GM12878 (cell line): ENCODE data around the gene NDUFS6. TPM values are rescaled to one million over a fixed set of nuclear protein-coding genes. Genes with fewer than 3 reads are reported as not detected.

ENCODE experiments used
- ATAC-seq: fragments of 200-7000 bp; cut with Tn5 transposase; 3 replicates; pipeline ENCODE4 v1.9.1; 2020; ENCODE audit warnings: mild to moderate bottlenecking, moderate library complexity
- BruUV-seq: library from RNA; stranded (reverse); fragments of 400-500 nt; replicated peaks from 2 replicates; lab custom pipeline; 2021; lab: Mats Ljungman, UMichigan
- CTCF ChIA-PET: fragments of 300-600 bp; sonication (Branson Sonifier 250); formaldehyde crosslinking; extraction: SDS; loops from one replicate; lab custom pipeline; 2021; ENCODE audit warnings: inconsistent platforms; lab: Yijun Ruan, JAX
- POLR2A ChIA-PET: fragments of 350-600 bp; formaldehyde crosslinking; extraction: SDS; loops from one replicate; lab custom pipeline; 2021; ENCODE audit warnings: inconsistent platforms; lab: Charles Lee
- RAD21 ChIA-PET: fragments of 300-600 bp; sonication (Branson Sonifier 250); formaldehyde crosslinking; loops from one replicate; lab custom pipeline; 2023; ENCODE audit warnings: antibody characterized with exemption; ENCODE audit not compliant: unreplicated experiment; lab: Charles Lee
- SMC1A ChIA-PET: fragments of 300-600 bp; sonication (Branson Sonifier 250); formaldehyde crosslinking; loops from one replicate; lab custom pipeline; 2023; ENCODE audit not compliant: unreplicated experiment, uncharacterized antibody; lab: Charles Lee
- DNase-seq: peaks from one replicate; pipeline ENCODE4 v3.0.0-alpha.2; 2011; ENCODE audit warnings: low read depth, low spot score
- FAIRE-seq: peaks from 3 replicates; lab custom pipeline; 2011; peaks lifted over from hg19 to GRCh38; lab: Jason Lieb, UNC
- H2AFZ ChIP-seq: 2 replicates; pipeline ENCODE4 v1.6.0; 2011; ENCODE audit warnings: low read depth, low read length, control low read depth; ENCODE audit not compliant: control insufficient read depth
- H3K27ac ChIP-seq: 2 replicates; pipeline ENCODE4 v1.5.1; 2011; ENCODE audit warnings: control low read depth; ENCODE audit not compliant: control insufficient read depth, insufficient read depth
- H3K27me3 ChIP-seq, 2 experiments: replicated peaks in 1 of 2; 2 replicates each; pipeline versions ENCODE4 v1.6.0 to v1.6.1; 2011; ENCODE audit warnings: low read length in 1 of 2; ENCODE audit not compliant: control insufficient read depth in 2 of 2, insufficient read depth in 2 of 2
- H3K36me3 ChIP-seq, 2 experiments: 2 replicates each; pipeline ENCODE4 v1.5.1; 2011; ENCODE audit warnings: low read length in 1 of 2; ENCODE audit not compliant: control insufficient read depth in 2 of 2, insufficient read depth in 2 of 2
- H3K4me1 ChIP-seq: 2 replicates; pipeline ENCODE4 v1.6.1; 2011; ENCODE audit warnings: mild to moderate bottlenecking, low read length, moderate library complexity, mixed read lengths; ENCODE audit not compliant: control insufficient read depth, insufficient read depth
- H3K4me2 ChIP-seq: 2 replicates; pipeline ENCODE4 v1.6.0; 2011; ENCODE audit warnings: control low read depth; ENCODE audit not compliant: control insufficient read depth, insufficient read depth
- H3K4me3 ChIP-seq: fragments of 200-600 bp; sonication (generic); 2 replicates; pipeline ENCODE4 v1.5.1; 2016
- H3K79me2 ChIP-seq: 2 replicates; pipeline ENCODE4 v1.6.0; 2011; ENCODE audit warnings: low read length; ENCODE audit not compliant: control insufficient read depth, insufficient read depth
- H3K9ac ChIP-seq: 2 replicates; pipeline ENCODE4 v1.8.0; 2011; ENCODE audit warnings: low read length, control low read depth, mixed read lengths; ENCODE audit not compliant: control insufficient read depth, insufficient read depth
- H3K9me3 ChIP-seq: replicated peaks from 3 replicates; pipeline ENCODE4 v1.5.1; 2011; ENCODE audit warnings: mild to moderate bottlenecking, low read length; ENCODE audit not compliant: control insufficient read depth, insufficient read depth
- H4K20me1 ChIP-seq: 2 replicates; pipeline ENCODE4 v1.6.0; 2011; ENCODE audit not compliant: control insufficient read depth, insufficient read depth
- CBX3 ChIP-seq: fragments of 200-600 bp; sonication (generic); IDR thresholded peaks from 2 replicates; pipeline ENCODE4 v1.6.1; 2016; ENCODE audit warnings: low read depth, borderline replicate concordance
- HCFC1 ChIP-seq: fragments of 150-350 bp; IDR thresholded peaks from 2 replicates; pipeline ENCODE4 v1.6.1; 2014; ENCODE audit warnings: low read length
- HSF1 ChIP-seq: fragments of 150-350 bp; IDR thresholded peaks from 2 replicates; pipeline ENCODE4 v1.6.1; 2014; ENCODE audit warnings: mild to moderate bottlenecking, low read depth, low read length
- LARP7 ChIP-seq: fragments of 450-650 bp; IDR thresholded peaks from 2 replicates; pipeline ENCODE4 v1.6.1; 2017; ENCODE audit warnings: mild to moderate bottlenecking
- NKRF ChIP-seq: fragments of 450-650 bp; conservative IDR thresholded peaks from 2 replicates; pipeline ENCODE4 v1.6.1; 2017; ENCODE audit warnings: mild to moderate bottlenecking, moderate library complexity
- PAX5 ChIP-seq: IDR thresholded peaks from 2 replicates; pipeline ENCODE4 v1.6.1; 2011; ENCODE audit warnings: low read depth, low read length, borderline replicate concordance
- RCOR1 ChIP-seq: conservative IDR thresholded peaks from 2 replicates; pipeline ENCODE4 v1.6.1; 2012; ENCODE audit warnings: low read depth, low read length, improper control_type of control experiment
- RFX5 ChIP-seq: IDR thresholded peaks from 2 replicates; pipeline ENCODE4 v1.6.1; 2011; ENCODE audit warnings: low read depth, low read length, improper control_type of control experiment
- SREBF1 ChIP-seq: IDR thresholded peaks from 2 replicates; pipeline ENCODE4 v1.6.1; 2012; ENCODE audit warnings: mild to moderate bottlenecking, low read length
- TCF12 ChIP-seq: IDR thresholded peaks from 2 replicates; pipeline ENCODE4 v1.6.1; 2011; ENCODE audit warnings: low read depth, mild to moderate bottlenecking, low read length
- ZBTB4 ChIP-seq: fragments of 450-650 bp; formaldehyde crosslinking; IDR thresholded peaks from 2 replicates; pipeline ENCODE4 v1.4.0; 2022; ENCODE audit warnings: mild to moderate bottlenecking, moderate library complexity
- ZNF384 ChIP-seq: IDR thresholded peaks from 2 replicates; pipeline ENCODE4 v1.6.1; 2012; ENCODE audit warnings: low read depth, mild to moderate bottlenecking, low read length, improper control_type of control experiment, borderline replicate concordance
- WGBS: methylation state at CpG from one replicate; pipeline ENCODE4 v1.1.6; 2016; ENCODE audit warnings: low lambda C conversion rate; ENCODE audit not compliant: insufficient replicate concordance, insufficient coverage; ENCODE audit errors: missing lambda C conversion rate; 5-methylcytosine and 5-hydroxymethylcytosine counted together
- in situ Hi-C: fragments of 300-500 bp; cut with MboI; formaldehyde crosslinking; loops from 9 replicates; pipeline ENCODE4 v1.14.3; 2018; ENCODE audit warnings: mixed read lengths
- intact Hi-C: fragments of 100-400 bp; cut with micrococcal nuclease; formaldehyde crosslinking; loops from one replicate; pipeline ENCODE4 v1.14.2; 2022; ENCODE audit not compliant: unreplicated experiment
- polyA plus RNA-seq, 11 experiments: library from polyadenylated mRNA; depleted of rRNA in 4 of 11; unstranded in 6 of 11; stranded (reverse) in 5 of 11; fragments of >200 nt; fragmentation: Nextera tagmentation in 4 of 11; fragmentation: Illumina TruSeq in 1 of 11; extraction: Ambion mirVana in 4 of 11; extraction: Trizol in 1 of 11; gene quantifications; 1 replicate in 1 of 11; 2 replicates in 10 of 11; pipeline versions ENCODE4 v1.2.1 to v1.2.3, GENCODE V29; 2011 to 2016; ENCODE audit warnings: inconsistent platforms in 2 of 11, missing spikeins in 2 of 11, low read depth in 1 of 11
- total RNA-seq, 4 experiments: library from RNA; depleted of rRNA in 3 of 4; stranded (reverse); fragments of >200 nt in 3 of 4; fragmentation: Illumina TruSeq in 1 of 4; extraction: Trizol in 1 of 4; gene quantifications; 2 replicates each; pipeline versions ENCODE4 v1.2.1 to v1.2.3, GENCODE V29; 2013 to 2021
- TF ChIP-seq, protein P1 (sequence below): fragments of 450-650 bp; IDR thresholded peaks from 2 replicates; pipeline ENCODE4 v1.6.1; 2017; ENCODE audit warnings: mild to moderate bottlenecking

NDUFS6 gene
- total and polyA plus RNA-seq, 10 of the 15 experiments (the other 5 are each of a cell fraction or from before 2014, with no cell fraction given): 20.7 to 213 (median 58.3) TPM

- H3K4me1 ChIP-seq: peaks cover 8% of the 10 kb centered on the region
- H2AFZ ChIP-seq: peak within 1 kb of the TSS; percentile 76
- H3K9me3 ChIP-seq: no peaks in the 10 kb centered on the region
- in situ Hi-C loops (loop anchor here (5.0 kb wide), 1 partner anchor 313 kb away; no protein-coding TSS in a partner anchor), intact Hi-C loops (loop anchor here (1.0 to 10.0 kb wide), 5 partner anchors 8 to 485 kb away; no protein-coding TSS in a partner anchor)
- RAD21 ChIA-PET: interaction anchor here (0.7 to 2.7 kb wide), 11 partner anchors 17 to 61 kb away, joined by 3 to 12 read pairs (median 4); no protein-coding TSS in a partner anchor
- peaks cover 23 to 26% of the 10 kb centered on the region in 2 experiments for H3K36me3 ChIP-seq
- peaks cover 71% of the 10 kb centered on the region for H3K79me2 ChIP-seq
- SMC1A ChIA-PET: interaction anchor here (0.6 to 1.8 kb wide), 8 partner anchors 10 to 701 kb away, joined by 3 to 9 read pairs (median 6); no protein-coding TSS in a partner anchor
- H3K27me3 ChIP-seq: no peaks in the 10 kb centered on the region
- H3K9ac ChIP-seq: peak within 1 kb of the TSS; percentile 91
- peak within 1 kb of the TSS; percentile 79 for H3K27ac ChIP-seq
- WGBS: under 1% methylated on average over 67 of the region's 68 CpGs
- FAIRE-seq (peak; percentile 49), DNase-seq (no peak), ATAC-seq (peak; percentile 82)
- H3K4me2 ChIP-seq: peak within 1 kb of the TSS; percentile 98
- peak within 1 kb of the TSS; percentile 92 for H3K4me3 ChIP-seq
- POLR2A ChIA-PET: interaction anchor here (0.6 to 1.9 kb wide), 5 partner anchors 8 to 29 kb away, joined by 4 to 8 read pairs (median 6); no protein-coding TSS in a partner anchor
- no TSS peak for BruUV-seq
- no peaks in the 10 kb centered on the region; the same call in 1 of the 2 replicates for H4K20me1 ChIP-seq
- CTCF ChIA-PET: interaction anchor here (0.9 to 4.7 kb wide), 10 partner anchors 11 to 62 kb away, joined by 3 to 21 read pairs (median 4); no protein-coding TSS in a partner anchor
- TF ChIP-seq TCF12: no peak
- no peak for TF ChIP-seq CBX3
- TF ChIP-seq PAX5: no peak
- no peak for TF ChIP-seq LARP7
- TF ChIP-seq RCOR1: no peak; the same call in 1 of the 2 replicates
- TF ChIP-seq, protein P1, sequence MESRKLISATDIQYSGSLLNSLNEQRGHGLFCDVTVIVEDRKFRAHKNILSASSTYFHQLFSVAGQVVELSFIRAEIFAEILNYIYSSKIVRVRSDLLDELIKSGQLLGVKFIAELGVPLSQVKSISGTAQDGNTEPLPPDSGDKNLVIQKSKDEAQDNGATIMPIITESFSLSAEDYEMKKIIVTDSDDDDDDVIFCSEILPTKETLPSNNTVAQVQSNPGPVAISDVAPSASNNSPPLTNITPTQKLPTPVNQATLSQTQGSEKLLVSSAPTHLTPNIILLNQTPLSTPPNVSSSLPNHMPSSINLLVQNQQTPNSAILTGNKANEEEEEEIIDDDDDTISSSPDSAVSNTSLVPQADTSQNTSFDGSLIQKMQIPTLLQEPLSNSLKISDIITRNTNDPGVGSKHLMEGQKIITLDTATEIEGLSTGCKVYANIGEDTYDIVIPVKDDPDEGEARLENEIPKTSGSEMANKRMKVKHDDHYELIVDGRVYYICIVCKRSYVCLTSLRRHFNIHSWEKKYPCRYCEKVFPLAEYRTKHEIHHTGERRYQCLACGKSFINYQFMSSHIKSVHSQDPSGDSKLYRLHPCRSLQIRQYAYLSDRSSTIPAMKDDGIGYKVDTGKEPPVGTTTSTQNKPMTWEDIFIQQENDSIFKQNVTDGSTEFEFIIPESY: no peak
- TF ChIP-seq ZNF384: no peak
- no peak for TF ChIP-seq RFX5
- no peak for TF ChIP-seq HSF1
- no peak for TF ChIP-seq SREBF1
- TF ChIP-seq HCFC1: peak; percentile 78
- TF ChIP-seq ZBTB4 (CRISPR knock-in tag): no peak
- no peak for TF ChIP-seq NKRF
Measured at GRCh38 chr5:1799602-1800471, 1.4 kb upstream of the NDUFS6 start, which contains the start of gene MRPL36. MRPL36 (minus strand) TSS chr5:1799837; CDS start chr5:1798935, 902 bp downstream.
